ENCODE data around the gene PDZD7. TPM values are rescaled to one million over a fixed set of nuclear protein-coding genes. Genes with fewer than 3 reads are reported as not detected.

PDZD7 gene
- total and polyA plus RNA-seq, 2 donors (not counting 3 experiments of a cell fraction or from before 2014, with no cell fraction given) = 0.41 to 1.6 TPM

DNA sequence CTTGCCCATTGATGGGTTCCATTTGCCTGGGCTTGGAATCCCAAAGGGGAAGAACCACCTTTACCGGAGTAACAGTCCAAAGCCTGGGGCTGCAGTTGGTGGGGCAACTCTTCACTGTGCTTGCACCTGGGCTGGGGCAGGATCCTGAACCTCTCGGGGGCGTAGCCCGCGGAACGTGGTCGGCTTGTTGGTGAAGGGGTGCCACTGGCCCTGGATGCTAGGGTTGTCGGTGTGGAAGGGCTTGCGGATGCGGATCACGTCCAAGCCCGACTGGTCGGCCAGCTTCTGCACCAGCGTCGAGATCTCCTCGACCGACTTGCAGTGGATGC is 44.3 kb downstream of the PDZD7 start:
- ChIA-PET CTCF (interaction anchor here (0.7 to 3.8 kb wide), 4 partner anchors 11 to 55 kb away, joined by 3 to 15 read pairs (median 4); partner anchors contain the start of gene SEMA4G), POLR2A (no interaction called here)
- no peaks in the 10 kb centered on the region for H3K9me1 ChIP-seq (replicated peaks; ENCODE audit: control insufficient read depth, extremely low read depth, insufficient read depth, low read length)
- H3K4me3 ChIP-seq (replicated peaks in 1 of 3; ENCODE audit: insufficient read depth in 1 of 3, low read depth in 1 of 3, low read length in 3 of 3) = peak overlapping the region; percentile 73 to 98 (median 81)
- no TSS peak for BruUV-seq (replicated peaks)
- dilution Hi-C loops (cut with MboI; ENCODE audit: extremely low pct_ligation_motif_present, low sequenced_read_pairs) (no loop called here), intact Hi-C loops (cut with micrococcal nuclease) (no loop called here)
- H3K36me3 ChIP-seq (ENCODE audit: control insufficient read depth in 2 of 2, extremely low read depth in 1 of 2, insufficient read depth in 2 of 2, low read length in 2 of 2) = peaks cover 0 to 17% of the 10 kb centered on the region in 2 experiments
- H4K20me1 ChIP-seq (replicated peaks; ENCODE audit: control insufficient read depth, extremely low read depth, insufficient read depth, low read length) = no peaks in the 10 kb centered on the region
- DNase-seq (ENCODE audit: low read depth, low spot score) (no peak), FAIRE-seq (no peak)
- TF ChIP-seq, protein P1, sequence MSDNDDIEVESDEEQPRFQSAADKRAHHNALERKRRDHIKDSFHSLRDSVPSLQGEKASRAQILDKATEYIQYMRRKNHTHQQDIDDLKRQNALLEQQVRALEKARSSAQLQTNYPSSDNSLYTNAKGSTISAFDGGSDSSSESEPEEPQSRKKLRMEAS (IDR thresholded peaks at IDR 0.05; ENCODE audit: insufficient read depth, insufficient read length) = no peak
- TF ChIP-seq, protein P2, sequence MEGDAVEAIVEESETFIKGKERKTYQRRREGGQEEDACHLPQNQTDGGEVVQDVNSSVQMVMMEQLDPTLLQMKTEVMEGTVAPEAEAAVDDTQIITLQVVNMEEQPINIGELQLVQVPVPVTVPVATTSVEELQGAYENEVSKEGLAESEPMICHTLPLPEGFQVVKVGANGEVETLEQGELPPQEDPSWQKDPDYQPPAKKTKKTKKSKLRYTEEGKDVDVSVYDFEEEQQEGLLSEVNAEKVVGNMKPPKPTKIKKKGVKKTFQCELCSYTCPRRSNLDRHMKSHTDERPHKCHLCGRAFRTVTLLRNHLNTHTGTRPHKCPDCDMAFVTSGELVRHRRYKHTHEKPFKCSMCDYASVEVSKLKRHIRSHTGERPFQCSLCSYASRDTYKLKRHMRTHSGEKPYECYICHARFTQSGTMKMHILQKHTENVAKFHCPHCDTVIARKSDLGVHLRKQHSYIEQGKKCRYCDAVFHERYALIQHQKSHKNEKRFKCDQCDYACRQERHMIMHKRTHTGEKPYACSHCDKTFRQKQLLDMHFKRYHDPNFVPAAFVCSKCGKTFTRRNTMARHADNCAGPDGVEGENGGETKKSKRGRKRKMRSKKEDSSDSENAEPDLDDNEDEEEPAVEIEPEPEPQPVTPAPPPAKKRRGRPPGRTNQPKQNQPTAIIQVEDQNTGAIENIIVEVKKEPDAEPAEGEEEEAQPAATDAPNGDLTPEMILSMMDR (IDR thresholded peaks at IDR 0.05; ENCODE audit: extremely low read depth in 1 of 2, insufficient read depth in 1 of 2, low read depth in 1 of 2, low read length in 2 of 2) = no peak
- TF ChIP-seq MYC (IDR thresholded peaks at IDR 0.05; ENCODE audit: low read depth, low read length) (no peak), JUN (IDR thresholded peaks at IDR 0.05; ENCODE audit: borderline replicate concordance, insufficient read depth, insufficient read length, low read depth) (no peak), EZH2 (IDR thresholded peaks at IDR 0.05; ENCODE audit: borderline replicate concordance, low read depth, low read length, severe bottlenecking) (no peak), POLR2A (IDR thresholded peaks at IDR 0.05; ENCODE audit: low read depth, low read length) (no peak), FOS (IDR thresholded peaks at IDR 0.05; ENCODE audit: borderline replicate concordance, insufficient read depth, low read length) (no peak), GATA2 (IDR thresholded peaks at IDR 0.05; ENCODE audit: insufficient read depth, insufficient read length, low read depth, low read length) (no peak), POLR2AphosphoS5 (IDR thresholded peaks at IDR 0.05; ENCODE audit: insufficient read depth, low read depth, low read length) (no peak)
- H3K4me2 ChIP-seq (ENCODE audit: insufficient read depth, low read length) = peak overlapping the region; percentile 33
- no peaks in the 10 kb centered on the region for H3K27me3 ChIP-seq (ENCODE audit: control insufficient read depth in 2 of 2, insufficient read depth in 2 of 2, low read length in 2 of 2)
- peaks cover 12% of the 10 kb centered on the region for H3K4me1 ChIP-seq (ENCODE audit: control insufficient read depth, extremely low read depth, insufficient read depth, low read length)
- peak overlapping the region; percentile 53 for H3K9ac ChIP-seq (replicated peaks; ENCODE audit: extremely low read depth, insufficient read depth, low read length)
- no peaks in the 10 kb centered on the region for H3K9me3 ChIP-seq (replicated peaks; ENCODE audit: control insufficient read depth, insufficient read depth, low read length)
- H3K79me2 ChIP-seq (ENCODE audit: control insufficient read depth, insufficient read depth, low read length) = peaks cover 30% of the 10 kb centered on the region
- no peak overlapping the region for H3K27ac ChIP-seq (ENCODE audit: insufficient read depth, low read depth, low read length)
- peak overlapping the region; percentile 95 for H2AFZ ChIP-seq (ENCODE audit: low read depth, low read length)

All from endothelial cell of umbilical vein (primary cell).